Left lung (tissue), 10 donors: Measurements from ENCODE around the gene ID2. TPM values are rescaled to one million over a fixed set of nuclear protein-coding genes. Genes with fewer than 3 reads are reported as not detected.
A peak's percentile ranks its signal among the peaks of the same experiment; 100 is the strongest.

Experiments
- ATAC-seq: fragments of 200-7000 bp; cut with Tn5 transposase; one replicate; pipeline ENCODE4 v1.9.1; 2020; ENCODE audit warnings: moderate library complexity
- DNase-seq, 4 donors: peaks; one replicate each; pipeline ENCODE4 v3.0.0-alpha.2; 2013 to 2020
- H3K27ac ChIP-seq, 2 donors: fragments of 200-600 bp; sonication (generic) in 1 of 2; one replicate each; pipeline versions ENCODE4 v1.5.0 to v1.8.0; 2020 to 2021
- H3K27me3 ChIP-seq, 2 donors: fragments of 200-600 bp; sonication (generic) in 1 of 2; one replicate each; pipeline versions ENCODE4 v1.5.0 to v1.8.0; 2020 to 2021
- H3K36me3 ChIP-seq, 2 donors: fragments of 200-600 bp; sonication (generic) in 1 of 2; one replicate each; pipeline versions ENCODE4 v1.5.0 to v1.8.0; 2020 to 2021
- H3K4me1 ChIP-seq, 2 donors: fragments of 200-600 bp; one replicate each; pipeline ENCODE4 v1.8.0; 2021
- H3K4me3 ChIP-seq, 2 donors: fragments of 200-600 bp; sonication (generic) in 1 of 2; one replicate each; pipeline versions ENCODE4 v1.5.0 to v1.8.0; 2020 to 2021; ENCODE audit warnings: mild to moderate bottlenecking in 1 of 2
- H3K9me3 ChIP-seq, 2 donors: fragments of 200-600 bp; sonication (generic) in 1 of 2; one replicate each; pipeline versions ENCODE4 v1.5.0 to v1.8.0; 2020 to 2021
- intact Hi-C, 2 donors: fragments of 100-400 bp; cut with DNase I; formaldehyde crosslinking; loops; one replicate each; pipeline versions ENCODE4 v1.11.2 to v1.14.2; 2022
- polyA plus RNA-seq, 6 donors: library from polyadenylated mRNA; unstranded; fragments of 120-200 nt; gene quantifications; one replicate each; pipeline ENCODE4 v1.2.1, GENCODE V29; 2013; ENCODE audit not compliant: insufficient read length in 6 of 6
- total RNA-seq, 2 donors: library from RNA; stranded (reverse); fragmentation: NEBNext Ultra II Directional; extraction: Animal tissue kit (Norgen Biotek cat#: 25700); gene quantifications; one replicate each; pipeline ENCODE4 v1.2.1, GENCODE V29; 2021
- TF ChIP-seq, protein P1 (sequence below), 2 donors: fragments of 200-600 bp; sonication (generic) in 1 of 2; IDR thresholded peaks; one replicate each; pipeline versions ENCODE4 v1.5.0 to v1.8.0; 2021; ENCODE audit warnings: antibody characterized with exemption in 2 of 2
- donor health status: DM: no; HTN: yes; CAD: no.
- donor health status: DM: no; HTN: no; CAD: no.

Gene ID2
- total and polyA plus RNA-seq, 8 donors = 67.5 to 499 (median 347) TPM

DNA sequence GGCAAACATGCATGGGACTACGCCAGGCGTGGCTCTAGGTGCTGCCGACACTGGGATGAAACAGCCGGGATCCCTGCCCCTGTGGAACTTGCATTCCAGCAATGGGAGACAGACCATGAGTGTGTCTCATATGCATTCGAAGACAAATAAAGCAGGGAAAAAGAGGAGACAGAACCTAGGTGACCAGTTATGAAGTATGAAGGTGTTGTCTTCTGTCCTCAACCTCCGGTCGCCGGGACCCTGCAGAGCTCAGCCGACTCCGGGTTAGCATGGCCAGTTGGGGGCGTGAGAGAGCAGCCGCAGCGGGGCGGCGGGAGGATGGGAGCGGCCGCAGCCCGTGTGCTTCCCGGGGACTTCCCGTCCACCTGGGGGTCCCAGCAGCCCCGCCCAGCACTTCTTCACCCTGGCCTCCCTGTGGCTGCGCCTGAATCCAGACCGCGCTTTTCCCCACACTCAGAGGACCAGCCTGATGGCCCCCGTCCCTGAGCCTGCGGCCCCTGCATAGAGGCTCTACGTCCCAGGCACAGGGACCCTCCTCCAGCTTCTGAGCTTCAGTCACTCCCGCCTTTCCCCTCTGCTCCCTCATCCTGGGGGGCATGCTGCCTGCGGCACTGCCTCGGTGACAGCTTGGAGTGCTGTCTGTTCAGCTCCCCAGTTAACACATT lies 11.4 kb downstream of the ID2 start:
- peaks cover 3 to 8% of the 10 kb centered on the region in 2 donors for H3K4me1 ChIP-seq
- H3K36me3 ChIP-seq = no peaks in the 10 kb centered on the region
- peaks cover 0 to 20% of the 10 kb centered on the region in 2 donors for H3K27me3 ChIP-seq
- intact Hi-C loops = no loop called here
- H3K27ac ChIP-seq = no peak overlapping the region
- peaks cover 0 to 3% of the 10 kb centered on the region in 2 donors for H3K9me3 ChIP-seq
- H3K4me3 ChIP-seq = no peak overlapping the region
- peak; percentile 98 for ATAC-seq
- TF ChIP-seq, protein P1, sequence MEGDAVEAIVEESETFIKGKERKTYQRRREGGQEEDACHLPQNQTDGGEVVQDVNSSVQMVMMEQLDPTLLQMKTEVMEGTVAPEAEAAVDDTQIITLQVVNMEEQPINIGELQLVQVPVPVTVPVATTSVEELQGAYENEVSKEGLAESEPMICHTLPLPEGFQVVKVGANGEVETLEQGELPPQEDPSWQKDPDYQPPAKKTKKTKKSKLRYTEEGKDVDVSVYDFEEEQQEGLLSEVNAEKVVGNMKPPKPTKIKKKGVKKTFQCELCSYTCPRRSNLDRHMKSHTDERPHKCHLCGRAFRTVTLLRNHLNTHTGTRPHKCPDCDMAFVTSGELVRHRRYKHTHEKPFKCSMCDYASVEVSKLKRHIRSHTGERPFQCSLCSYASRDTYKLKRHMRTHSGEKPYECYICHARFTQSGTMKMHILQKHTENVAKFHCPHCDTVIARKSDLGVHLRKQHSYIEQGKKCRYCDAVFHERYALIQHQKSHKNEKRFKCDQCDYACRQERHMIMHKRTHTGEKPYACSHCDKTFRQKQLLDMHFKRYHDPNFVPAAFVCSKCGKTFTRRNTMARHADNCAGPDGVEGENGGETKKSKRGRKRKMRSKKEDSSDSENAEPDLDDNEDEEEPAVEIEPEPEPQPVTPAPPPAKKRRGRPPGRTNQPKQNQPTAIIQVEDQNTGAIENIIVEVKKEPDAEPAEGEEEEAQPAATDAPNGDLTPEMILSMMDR (IDR thresholded peaks at IDR 0.05) = peak; percentile 35 to 56
- peak; percentile 29 to 86 (median 46) for DNase-seq

DNA sequence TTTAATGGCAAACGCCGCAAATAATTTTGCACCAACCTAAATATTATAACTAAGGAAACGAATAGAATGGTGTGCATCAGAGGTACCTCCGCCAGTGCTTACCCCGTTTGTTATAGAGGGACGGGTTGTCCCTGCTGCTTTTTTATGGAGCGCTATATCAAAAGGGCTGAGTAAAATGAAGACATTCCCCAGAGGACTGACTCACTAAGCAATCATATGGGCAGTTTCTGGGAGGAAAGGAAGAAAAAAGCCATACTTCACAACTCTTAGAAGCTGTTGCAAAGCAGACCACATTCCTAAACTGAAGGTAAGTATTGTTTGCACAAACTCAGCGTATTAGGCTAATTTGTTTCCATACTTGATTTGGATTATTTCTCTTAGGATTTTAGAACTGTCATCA lies 12.9 kb downstream of the ID2 start:
- TF ChIP-seq, protein P1 (IDR thresholded peaks at IDR 0.05) = no peak
- Histone ChIP-seq H3K27ac (no peak overlapping the region), H3K9me3 (peaks cover 0 to 3% of the 10 kb centered on the region in 2 donors), H3K36me3 (no peaks in the 10 kb centered on the region), H3K27me3 (peaks cover 0 to 20% of the 10 kb centered on the region in 2 donors), H3K4me1 (peaks cover 3 to 8% of the 10 kb centered on the region in 2 donors), H3K4me3 (no peak overlapping the region)
- DNase-seq (no peak), ATAC-seq (peak; percentile 28)
- intact Hi-C loops = no loop called here

DNA sequence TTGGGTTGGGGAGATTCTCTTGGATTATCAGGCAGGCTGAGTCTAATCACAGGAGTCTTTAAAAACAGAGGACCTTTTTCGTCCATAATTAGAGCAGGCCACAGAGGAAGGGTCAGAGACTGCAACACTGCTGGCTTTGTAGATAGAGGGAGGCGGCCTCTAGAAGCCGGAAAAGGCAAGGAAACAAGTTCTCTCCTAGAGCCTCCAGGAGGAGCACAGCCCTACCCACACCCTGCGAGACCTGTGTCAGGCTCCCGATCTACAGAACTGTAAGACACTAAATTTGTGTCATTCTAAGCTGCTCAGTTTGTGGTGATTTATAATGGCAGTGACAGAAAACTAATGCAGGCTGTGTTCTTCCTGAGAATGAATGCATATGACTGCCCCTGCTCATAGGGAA lies 15.3 kb downstream of the ID2 start:
- H3K4me3 ChIP-seq = no peak overlapping the region
- TF ChIP-seq, protein P1 (IDR thresholded peaks at IDR 0.05) = no peak
- peaks cover 3 to 8% of the 10 kb centered on the region in 2 donors for H3K4me1 ChIP-seq
- ATAC-seq (no peak), DNase-seq (no peak)
- H3K36me3 ChIP-seq = no peaks in the 10 kb centered on the region
- intact Hi-C loops = no loop called here
- H3K27ac ChIP-seq = no peak overlapping the region
- H3K9me3 ChIP-seq = peaks cover 0 to 3% of the 10 kb centered on the region in 2 donors
- peaks cover 0 to 13% of the 10 kb centered on the region in 2 donors for H3K27me3 ChIP-seq

DNA sequence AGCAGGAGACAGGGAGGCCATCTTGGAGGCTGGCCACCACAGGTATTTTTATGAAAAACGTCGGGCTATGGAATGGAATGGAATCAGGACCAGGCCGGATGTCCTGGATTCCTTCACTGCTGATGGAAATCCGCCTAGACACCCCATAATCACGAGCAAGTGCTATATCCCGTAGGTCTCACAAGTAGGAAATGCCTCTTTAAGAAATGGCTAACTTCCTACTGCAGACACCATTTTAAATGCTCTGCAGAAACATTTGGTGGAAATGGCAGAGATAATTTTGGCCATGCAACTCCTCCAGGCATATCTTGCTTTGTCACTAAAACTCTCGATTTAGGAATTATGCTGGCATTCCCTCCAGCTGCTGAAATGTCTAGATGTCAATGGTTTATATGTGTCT lies 18.0 kb downstream of the ID2 start:
- TF ChIP-seq, protein P1 (IDR thresholded peaks at IDR 0.05) = no peak
- Histone ChIP-seq H3K27me3 (no peaks in the 10 kb centered on the region), H3K9me3 (peaks cover 0 to 3% of the 10 kb centered on the region in 2 donors), H3K36me3 (no peaks in the 10 kb centered on the region), H3K4me1 (no peaks in the 10 kb centered on the region), H3K4me3 (no peak overlapping the region), H3K27ac (no peak overlapping the region)
- ATAC-seq (no peak), DNase-seq (no peak)
- intact Hi-C loops = no loop called here

DNA sequence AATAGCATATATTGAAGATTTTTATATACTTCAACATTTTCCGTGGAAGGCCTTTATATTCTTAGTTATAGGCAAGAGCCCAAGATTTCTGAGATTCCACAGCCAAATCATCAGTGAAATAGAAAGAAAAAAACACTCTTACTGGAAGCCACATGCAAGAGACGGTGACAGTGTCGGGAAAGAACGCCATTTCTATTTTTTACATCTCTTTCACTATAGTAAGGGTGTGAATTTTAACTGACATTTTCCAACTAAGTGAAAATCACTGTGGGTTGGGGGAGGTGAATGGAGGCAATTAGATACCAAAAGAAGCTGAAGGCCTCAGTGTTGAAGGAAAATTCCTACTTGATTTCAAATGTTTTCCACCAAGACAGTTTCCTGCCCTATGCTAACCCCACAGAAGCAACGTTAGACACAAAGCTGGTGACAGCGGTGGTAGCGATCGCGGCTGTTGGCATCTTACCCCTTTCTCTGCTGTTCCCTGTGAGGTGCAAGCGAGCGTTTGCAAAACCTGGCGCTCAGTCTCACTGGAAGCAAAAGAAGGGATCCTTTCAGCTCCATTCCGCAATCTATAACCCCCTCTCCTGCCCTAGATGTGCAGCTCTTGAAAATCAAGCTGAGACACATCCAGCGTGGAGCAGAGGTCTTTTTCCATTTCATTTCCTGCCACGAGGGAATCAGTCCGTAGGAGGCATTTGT lies 20.0 kb downstream of the ID2 start:
- H3K4me3 ChIP-seq = no peak overlapping the region
- no peak for ATAC-seq
- no peak overlapping the region for H3K27ac ChIP-seq
- H3K36me3 ChIP-seq = no peaks in the 10 kb centered on the region
- H3K9me3 ChIP-seq = peaks cover 0 to 3% of the 10 kb centered on the region in 2 donors
- intact Hi-C loops = no loop called here
- no peak for DNase-seq
- no peaks in the 10 kb centered on the region for H3K4me1 ChIP-seq
- TF ChIP-seq, protein P1 (IDR thresholded peaks at IDR 0.05) = no peak
- H3K27me3 ChIP-seq = no peaks in the 10 kb centered on the region
